GM18867 (cell line): ENCODE results near the gene ZNF778.
"Not testable (repeated sequence)": the region's sequence is repeated elsewhere in the genome, so short reads cannot be mapped to it uniquely, and the experiment has no call there.

ENCODE experiments used
- ATAC-seq: cut with Tn5 transposase; IDR thresholded peaks from one replicate; pipeline ENCODE4 v1.9.1; 2021; ENCODE audit warnings: mild to moderate bottlenecking, moderate library complexity; ENCODE audit not compliant: unreplicated experiment

The ZNF778 gene

GRCh38 chr16:89179656-89180315, 37.7 kb upstream of the ZNF778 start:
- no peak for ATAC-seq

DNA sequence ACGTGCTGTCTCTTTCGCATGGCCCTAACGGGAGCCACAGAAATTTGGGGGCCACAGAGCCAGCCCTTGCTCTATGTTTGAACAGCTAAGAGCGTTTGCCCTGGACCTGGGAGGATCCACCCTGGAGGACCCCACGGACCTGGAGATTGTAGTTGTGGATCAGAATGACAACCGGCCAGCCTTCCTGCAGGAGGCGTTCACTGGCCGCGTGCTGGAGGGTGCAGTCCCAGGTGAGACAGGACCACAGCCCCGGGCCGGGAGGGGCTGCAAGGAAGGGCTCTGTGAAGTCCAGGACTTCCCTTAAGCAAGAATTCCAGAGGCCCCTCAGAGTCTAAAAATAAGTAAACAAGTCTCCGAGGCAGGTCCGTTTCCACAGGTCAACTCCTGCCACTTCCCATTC, 34.0 kb upstream of the ZNF778 start:
- ATAC-seq = no peak

DNA sequence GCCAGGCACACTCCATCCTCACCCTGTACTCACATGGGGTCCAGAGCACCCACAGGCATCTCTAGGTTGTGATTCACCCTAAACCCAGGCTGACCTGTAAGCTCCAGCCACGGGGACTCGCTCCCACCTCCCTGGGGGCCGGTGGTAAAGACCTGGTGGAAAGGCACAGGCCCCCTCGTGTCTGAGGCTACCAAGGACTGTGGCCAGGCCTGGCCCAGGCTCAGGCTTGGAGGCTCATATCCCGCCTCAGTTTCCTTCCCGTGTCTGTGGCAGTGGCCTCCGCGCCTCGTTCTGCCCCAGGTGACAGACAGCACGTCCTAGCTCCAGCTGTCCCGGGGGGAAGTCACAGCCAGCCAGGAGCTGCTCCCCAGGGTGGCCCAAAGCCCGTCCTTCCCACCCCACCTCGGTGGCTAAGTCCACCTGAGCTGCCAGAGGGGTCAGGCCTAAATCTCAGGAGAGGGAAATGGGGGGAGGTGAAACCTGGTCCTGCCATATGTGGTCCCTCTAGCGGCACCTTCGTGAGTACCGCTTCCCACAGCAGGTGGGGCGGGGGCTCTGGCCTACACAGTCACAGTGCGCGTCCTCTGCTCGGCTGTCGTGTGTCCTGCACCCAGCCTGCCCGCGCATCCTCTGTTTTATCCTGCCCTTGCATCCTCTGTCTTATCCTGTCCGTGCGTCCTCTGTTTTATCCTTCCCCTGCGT, 33.4 kb upstream of the ZNF778 start:
- no peak for ATAC-seq

GRCh38 chr16:89184677-89184932, 32.9 kb upstream of the ZNF778 start:
- no peak for ATAC-seq

DNA sequence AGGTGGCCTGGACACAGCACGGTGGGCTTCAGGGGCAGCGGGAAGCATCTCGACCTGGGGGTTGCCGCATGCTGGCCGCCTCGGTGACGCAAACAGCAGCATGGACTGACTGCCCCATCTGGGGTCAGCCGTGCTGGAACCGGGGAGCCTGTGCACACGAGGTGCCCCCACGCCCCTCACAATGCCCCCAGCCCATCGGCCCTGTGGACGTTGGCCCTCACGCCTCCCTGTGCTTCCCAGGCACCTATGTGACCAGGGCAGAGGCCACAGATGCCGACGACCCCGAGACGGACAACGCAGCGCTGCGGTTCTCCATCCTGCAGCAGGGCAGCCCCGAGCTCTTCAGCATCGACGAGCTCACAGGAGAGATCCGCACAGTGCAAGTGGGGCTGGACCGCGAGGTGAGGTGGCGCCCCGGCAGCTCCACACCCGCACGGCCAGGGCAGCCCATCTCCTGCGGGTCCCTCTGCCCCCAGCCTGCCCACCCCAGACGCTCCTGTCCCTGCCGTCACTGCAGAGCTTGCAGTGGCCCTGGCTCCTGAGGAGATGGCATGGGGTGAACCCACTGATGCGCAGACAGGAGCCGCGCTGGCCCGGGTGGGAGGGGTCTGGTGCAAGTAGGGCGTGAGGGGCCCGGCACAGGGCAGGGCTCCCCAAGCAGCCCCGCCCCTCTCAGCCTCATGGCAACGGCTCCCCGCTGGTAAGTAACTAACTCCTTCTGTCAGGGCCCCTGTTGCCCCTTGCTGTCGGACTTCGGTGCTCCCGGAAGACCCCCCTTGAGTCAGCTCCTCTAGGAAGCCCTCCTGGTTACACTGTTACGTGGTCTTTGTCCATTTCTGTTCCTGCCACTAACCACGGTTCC, 32.3 kb upstream of the ZNF778 start:
- no peak for ATAC-seq

GRCh38 chr16:89185887-89186592, 31.5 kb upstream of the ZNF778 start:
- ATAC-seq = not testable (repeated sequence)

DNA sequence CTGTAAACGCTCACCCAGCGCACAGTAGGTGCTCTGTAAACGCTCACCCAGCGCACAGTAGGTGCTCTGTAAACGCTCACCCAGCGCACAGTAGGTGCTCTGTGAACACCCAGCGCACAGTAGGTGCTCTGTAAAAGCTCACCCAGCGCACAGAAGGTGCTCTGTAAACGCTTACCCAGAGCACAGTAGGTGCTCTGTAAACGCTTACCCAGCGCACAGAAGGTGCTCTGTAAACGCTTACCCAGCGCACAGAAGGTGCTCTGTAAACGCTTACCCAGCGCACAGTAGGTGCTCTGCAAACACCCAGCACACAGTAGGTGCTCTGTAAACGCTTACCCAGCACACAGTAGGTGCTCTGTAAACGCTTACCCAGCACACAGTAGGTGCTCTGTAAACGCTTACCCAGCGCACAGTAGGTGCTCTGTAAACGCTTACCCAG, 30.9 kb upstream of the ZNF778 start:
- ATAC-seq = not testable (repeated sequence)

DNA sequence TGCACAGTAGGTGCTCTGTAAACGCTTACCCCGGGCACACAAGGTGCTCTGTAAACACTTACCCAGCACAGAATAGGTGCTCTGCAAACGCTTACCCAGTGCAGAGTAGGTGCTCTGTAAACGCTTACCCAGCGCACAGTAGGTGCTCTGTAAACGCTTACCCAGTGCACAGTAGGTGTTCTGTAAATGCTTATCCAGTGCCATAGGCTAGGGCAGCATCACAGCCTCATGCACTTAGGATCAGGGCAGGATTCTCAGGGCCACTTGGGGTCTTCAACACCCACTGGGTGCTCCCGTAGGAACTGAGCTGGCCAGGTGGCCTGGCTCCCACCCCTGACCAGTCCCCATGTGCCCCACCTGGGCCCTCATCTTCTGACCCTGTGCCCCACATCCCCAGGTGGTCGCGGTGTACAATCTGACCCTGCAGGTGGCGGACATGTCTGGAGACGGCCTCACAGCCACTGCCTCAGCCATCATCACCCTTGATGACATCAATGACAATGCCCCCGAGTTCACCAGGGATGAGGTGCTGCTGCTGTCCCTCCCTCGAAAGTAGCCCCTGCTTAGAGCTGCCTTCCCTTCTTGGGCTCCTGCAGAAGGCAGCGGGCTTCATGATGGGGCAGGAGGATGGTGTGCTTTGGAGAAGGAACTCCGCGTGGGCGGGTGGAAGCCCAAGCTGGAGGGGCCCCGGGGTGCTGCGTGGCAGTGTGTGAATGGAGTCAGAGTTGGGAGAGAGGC, 30.3 kb upstream of the ZNF778 start:
- no peak for ATAC-seq

GRCh38 chr16:89187770-89188392, 29.6 kb upstream of the ZNF778 start:
- no peak for ATAC-seq

DNA sequence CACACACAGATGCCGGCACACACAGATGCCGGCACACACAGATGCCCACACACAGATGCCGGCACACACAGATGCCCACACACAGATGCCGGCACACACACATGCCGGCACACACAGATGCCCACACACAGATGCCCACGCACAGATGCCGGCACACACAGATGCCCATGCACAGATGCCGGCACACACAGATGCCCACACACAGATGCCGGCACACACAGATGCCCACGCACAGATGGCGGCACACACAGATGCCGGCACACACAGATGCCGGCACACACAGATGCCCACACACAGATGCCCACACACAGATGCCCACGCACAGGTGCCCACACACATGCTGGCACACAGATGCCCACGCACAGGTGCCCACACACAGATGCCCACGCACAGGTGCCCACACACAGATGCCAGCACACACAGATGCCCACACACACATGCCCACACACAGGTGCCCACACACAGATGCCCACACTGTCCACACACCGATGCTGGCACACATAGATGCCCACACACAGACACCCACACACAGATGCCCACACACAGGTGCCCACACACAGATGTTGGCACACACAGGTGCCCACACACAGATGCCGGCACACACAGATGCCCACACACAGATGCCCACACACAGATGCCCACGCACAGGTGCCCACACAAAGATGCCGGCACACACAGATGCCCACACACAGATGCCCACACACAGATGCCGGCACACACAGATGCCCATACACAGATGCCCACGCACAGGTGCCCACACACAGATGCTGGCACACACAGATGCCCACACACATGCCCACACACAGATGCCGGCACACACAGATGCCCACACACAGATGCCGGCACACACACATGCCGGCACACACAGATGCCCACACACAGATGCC, 28.8 kb upstream of the ZNF778 start:
- not testable (repeated sequence) for ATAC-seq

DNA sequence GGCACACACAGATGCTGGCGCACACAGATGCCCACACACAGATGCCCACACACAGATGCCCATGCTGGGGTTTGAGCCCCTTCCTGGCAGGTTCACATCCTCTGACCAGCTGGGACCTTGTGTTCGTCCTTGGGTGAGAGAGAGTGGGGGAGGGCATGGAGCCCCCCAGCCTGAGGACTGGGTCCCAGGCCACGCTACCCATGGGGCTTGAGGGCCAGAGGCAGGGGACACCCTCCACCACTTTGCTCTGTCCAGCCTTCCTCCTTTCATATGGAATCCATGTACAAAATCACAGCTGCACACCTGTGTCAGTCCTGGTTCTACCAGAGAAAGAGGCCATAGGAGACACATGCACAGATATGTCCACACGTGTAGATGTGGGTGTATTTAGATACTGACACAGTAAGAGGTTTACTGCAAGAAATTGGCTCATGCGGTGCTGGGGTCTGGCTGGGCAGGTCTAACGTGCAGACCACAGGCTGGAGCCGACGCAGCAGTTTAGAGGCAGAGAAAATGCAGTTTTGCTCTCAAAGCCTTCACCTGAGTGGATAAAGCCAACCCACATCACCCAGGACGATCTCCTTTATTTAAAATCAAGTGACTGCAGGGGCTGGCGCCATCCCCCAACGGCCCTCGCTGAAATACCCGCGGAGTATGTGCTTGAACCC, 28.0 kb upstream of the ZNF778 start:
- ATAC-seq = no peak

DNA sequence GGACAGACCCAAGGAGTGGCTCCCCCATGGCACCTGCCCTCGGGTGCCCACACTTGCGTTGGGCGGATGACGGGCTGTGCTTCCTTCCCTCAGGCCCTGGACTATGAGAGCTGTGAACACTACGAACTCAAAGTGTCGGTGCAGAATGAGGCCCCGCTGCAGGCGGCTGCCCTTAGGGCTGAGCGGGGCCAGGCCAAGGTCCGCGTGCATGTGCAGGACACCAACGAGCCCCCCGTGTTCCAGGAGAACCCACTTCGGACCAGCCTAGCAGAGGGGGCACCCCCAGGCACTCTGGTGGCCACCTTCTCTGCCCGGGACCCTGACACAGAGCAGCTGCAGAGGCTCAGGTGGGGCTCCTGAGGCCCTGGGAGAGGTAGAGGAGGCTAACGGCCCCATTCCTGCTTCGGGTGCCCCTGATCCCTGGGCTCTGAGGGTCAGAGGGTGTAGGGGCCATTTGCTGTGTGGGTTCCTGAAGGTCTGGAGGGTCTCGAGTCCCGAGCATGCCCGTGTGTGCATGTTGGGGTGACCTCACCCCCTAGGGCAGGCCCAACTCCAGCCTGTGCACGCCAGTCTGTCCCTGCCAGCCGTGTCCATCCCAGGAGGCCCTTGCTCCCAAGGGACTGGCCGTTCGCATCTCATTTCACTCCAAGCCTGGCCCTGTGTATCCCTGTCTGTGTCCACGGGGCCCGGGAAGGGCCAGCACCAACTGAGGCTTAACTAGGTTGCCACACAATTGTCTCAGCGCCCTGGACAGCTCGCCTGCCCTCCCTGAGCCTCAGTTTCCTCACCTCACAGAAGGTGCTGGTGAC, 27.1 kb upstream of the ZNF778 start:
- no peak for ATAC-seq

- ATAC-seq = no peak
Observed at GRCh38 chr16:89191033-89191900, 26.2 kb upstream of the ZNF778 start.

- ATAC-seq = no peak
Observed at GRCh38 chr16:89191901-89192185, 25.7 kb upstream of the ZNF778 start.

GRCh38 chr16:89192186-89192955, 25.1 kb upstream of the ZNF778 start:
- peak; percentile 40 for ATAC-seq

- no peak for ATAC-seq
Observed at GRCh38 chr16:89192956-89193575, 24.4 kb upstream of the ZNF778 start.
